Measurements from ENCODE around the gene AK8.
"Not testable (repeated sequence)": the region's sequence is repeated elsewhere in the genome, so short reads cannot be mapped to it uniquely, and the experiment has no call there.

The AK8 gene

DNA sequence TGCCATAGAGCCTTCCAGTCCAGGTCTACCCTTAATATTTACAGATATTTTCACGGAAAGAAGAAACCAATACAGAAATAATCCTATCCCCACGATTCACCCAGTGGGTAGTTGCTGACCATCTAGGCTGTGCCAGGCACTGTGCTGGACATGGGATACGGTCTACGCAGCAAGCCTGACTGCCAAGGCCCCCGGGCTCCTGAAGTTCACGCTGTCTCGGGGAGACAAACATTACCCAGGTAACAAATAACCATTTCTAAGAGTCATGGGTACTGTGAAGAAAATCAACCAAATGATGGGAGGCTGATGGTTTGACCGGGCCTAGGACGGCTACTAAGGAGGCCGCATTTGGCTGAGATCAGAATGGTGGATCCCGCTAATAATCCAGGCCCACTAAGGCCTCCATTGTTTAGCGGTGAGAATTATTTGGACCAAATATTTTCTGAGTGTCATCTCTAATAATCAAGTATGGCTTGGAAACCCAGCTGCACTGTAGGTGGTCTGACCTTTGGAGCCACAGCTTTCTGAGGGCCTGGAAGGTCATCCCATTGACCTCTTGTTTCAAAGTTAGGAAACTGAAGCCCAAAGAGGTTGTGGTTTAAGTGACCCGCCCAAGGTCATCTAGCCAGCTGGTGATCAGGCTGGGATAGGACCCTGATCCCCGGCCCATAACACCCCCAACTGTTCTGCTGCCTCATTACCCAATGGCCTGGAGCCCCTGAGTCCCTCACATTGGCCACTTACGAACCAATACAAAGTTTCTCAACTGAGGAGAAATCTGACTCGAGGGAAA lies 82.4 kb downstream of the AK8 start:
- no peak for DNase-seq

DNA sequence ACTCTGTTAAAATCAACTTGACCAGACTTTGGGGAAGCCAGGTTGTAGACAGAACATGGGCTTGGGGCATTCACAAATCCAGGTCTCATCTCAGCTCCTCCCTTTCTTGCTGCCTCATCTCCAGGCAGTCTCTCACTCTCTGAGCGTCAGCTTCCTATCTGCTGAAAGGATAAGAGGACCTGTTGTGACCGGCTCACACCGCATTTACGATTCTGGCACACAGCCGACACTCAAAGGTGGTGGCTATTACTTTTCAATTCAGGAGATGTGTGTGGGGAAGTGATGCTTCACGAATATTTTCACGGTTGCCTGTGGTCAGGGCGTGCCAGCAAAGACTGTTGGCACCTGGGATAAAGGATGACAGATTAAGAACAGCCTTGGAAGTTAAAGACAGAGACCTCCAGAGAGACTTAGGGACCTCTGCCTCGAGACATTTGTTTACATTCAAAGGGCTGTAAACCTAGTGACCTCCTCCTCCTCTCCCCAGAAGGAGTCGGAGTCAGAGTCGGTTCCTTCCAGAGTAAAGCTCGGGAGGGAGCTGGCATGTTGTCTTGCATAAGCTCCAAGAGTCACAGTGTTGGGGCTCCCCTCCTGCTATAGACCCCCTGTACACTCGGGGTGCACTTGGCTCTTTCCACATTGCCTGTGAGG lies 83.2 kb downstream of the AK8 start:
- no peak for DNase-seq

DNA sequence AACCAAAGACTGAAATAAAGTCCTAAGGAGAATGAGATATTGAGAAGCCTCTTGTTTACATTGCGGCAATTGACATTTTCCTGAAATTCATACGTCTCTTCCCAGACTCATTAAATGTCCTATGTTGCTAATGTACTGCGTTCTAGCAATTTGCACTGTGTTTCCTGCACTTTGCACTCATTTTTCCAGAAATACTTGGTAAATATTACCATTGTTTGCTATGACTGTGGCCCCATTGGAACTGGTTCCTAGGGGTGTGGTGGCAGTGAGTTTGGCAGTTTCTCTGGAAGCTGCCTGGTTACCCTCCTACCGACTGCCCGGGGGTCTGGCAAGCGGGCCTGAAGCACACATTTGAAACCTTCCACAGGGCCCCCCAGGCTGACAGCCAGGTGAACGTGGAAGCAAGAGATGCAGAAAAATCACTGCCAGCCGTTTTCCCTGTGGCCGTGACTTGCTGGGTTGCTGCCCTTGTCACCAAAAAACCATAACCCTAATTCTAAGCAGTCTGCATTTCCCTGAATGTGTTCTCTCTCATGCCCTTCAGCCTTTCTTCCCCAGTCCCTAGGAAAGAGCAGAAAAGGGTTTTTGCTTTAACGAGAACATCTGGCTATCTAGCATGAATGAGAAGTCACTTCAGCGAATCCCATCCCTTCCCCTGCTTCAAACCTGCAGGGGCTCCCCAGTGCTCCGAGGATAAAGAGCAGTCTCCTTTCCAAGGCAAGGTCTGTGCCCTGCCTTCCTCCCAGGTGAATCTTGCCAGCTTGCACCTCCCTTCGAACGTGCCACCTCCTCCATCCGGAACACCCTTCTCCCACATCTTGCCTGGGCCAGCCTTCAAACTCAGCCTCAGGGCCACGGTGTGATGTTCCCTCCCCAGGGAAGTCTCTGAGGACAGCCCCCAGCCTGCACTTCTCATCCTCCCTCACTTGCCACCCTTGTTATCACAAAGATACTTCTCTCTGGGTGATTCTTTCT lies 84.2 kb downstream of the AK8 start:
- DNase-seq: no peak

DNA sequence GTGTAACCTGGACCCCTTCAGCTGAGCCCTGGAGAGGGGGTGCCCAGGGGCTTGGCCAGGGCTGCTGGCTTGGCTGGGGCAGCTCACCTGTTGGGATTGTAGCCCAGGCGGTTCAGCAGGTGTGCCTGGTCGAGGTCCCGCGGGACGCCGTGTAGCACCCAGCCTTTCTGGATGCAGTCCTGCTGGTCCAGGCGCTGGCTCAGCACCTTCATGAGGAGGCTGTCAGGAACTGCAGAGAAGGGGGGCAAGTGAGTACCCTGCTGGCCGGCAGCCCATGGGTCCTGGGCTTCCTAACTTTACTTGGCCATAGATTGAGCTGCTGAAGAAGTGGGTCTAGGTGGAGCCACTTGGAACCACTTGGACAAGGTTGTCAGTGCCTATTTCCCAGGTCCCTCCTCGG lies 85.5 kb downstream of the AK8 start:
- DNase-seq: no peak

DNA sequence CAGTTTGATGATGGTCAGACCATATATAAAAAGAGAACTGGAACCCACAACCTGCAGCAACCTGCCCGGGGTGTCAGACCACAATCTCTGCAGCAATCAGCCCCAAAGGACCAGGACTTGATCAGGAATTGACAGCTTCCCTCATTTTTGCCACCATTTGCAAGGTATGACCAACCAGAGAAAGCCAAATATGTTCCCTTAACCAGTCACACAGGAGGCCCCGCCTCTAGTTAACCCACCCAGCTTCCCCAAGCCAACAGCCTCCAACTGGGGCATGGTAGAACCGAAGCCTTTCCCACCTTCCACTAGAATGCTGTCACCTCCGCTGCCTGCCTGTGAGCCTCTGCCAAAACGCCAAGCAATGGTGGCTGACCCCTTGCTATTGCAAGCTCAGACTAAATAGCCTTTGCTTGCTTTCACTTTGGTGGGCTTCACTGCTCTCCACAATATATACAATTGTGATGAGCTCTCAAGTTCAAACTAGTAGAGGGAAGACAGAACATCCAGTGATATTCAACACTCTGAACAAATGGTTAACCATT lies 86.3 kb downstream of the AK8 start:
- no peak for DNase-seq

DNA sequence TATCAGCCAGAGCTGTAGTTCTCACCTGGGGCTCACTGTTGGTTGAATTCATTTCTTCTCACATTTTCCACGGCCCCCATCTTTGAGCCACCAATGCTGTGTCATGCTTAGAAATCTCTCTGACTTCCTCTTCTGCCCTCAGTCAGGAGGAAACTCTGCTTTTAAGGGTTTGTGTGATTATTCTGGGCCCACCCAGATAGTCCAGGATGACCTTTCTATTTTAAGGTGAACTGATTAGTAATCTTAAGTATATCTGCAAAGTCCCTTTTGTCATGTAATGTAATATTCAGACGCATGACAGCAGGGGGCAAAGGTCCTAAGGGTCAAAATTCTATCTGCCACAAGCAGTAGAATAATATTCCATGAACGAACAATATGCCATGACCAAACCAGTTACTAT lies 88.4 kb downstream of the AK8 start:
- DNase-seq: no peak

DNA sequence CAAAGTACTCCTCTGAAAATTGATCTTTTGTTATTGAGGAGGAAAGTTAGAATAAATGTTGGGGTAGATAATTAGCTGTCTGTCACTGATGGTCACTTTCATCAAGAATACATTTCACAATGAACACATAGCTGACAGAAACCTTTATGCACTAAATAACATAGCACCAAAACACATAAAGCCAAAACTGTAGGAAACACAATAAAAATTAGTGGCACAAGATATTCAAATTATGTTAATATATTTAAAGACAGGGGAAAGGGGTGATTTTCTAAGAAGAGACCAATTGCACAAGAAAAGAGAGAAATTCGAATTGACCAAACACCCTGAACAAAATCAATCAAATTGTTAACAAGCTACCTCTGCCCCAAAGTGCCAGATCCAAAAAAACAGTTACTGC lies 89.7 kb downstream of the AK8 start:
- no peak for DNase-seq

DNA sequence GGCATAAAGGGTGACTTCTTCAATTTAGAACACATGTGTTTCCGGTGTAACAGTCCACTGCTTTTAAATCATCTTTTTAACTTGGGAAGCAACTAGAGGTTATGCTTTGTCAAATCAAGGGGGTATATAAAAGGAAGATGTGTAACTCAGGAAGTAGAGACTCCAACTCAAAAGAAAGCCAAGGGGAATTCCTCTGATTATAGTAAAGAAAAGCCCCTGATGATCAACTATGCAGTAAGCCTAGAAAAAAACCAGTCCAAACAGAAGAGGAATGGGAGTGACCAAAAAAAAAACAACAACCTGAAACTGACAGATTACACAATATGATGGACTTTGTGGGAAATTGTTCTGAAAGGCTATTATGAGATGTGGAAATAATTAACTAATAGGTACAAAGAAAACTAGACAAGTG lies 90.3 kb downstream of the AK8 start:
- DNase-seq: no peak

DNA sequence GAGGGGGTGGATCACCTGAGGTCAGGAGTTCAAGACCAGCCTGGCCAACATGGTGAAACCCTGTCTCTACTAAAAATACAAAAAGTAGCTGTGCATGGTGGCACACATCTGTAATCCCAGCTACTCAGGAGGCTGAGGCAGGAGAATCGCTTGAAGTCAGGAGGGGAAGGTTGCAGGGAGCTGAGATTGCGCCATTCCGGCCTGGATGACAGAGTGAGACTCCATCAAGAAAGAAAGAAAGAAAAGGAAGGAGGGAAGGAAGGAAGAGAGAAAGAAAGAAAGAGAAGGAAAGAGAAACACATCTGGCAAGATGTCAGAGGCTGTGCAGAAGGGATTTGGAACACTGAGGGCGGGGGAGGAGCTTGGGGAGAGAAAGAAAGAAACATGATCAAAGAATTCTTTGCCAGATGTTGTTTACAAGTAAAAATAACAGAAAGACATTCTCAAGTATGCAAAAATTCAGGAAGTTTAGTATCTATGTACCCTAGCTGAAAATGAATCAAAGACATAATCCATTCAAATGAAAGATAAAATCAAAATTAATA lies 93.7 kb downstream of the AK8 start:
- DNase-seq: no peak

DNA sequence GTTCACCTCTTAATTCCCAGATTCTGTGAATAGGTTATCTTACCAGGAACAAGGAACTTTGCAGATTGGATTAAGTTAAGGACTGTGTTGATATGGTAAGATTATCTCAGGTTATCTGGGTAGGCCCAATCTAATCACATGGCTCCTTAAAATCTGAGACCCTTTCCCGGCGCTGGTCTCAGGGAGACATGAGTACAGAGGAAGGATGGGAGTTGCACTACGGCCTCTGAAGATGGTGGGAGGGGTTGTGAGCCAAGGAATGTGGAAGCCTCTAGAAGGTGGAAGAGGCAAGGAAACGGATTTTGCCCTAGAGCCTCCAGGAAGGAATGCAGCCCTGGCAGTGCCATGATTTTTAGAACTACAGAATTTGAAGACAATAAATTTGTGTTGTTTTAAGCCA lies 95.1 kb downstream of the AK8 start:
- DNase-seq: no peak

DNA sequence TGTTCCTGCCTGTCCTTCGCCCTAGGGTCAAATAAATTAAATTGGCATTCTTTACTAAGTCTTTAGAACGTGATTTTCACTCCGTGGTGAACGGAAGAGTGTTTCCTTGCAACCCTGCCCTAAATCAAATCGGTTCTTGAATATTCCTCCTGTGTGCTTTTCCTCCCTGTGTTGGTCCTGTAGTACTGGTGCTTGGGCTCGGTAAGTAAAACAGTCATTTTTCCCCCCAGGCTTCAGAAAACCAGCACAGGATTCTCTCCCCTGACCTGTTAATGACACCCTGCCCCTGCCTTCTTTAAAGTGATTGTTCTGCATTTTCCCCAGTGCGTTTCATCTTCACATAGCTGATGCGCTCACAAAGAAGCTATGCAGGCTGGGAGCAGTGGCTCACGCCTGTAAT lies 96.0 kb downstream of the AK8 start:
- no peak for DNase-seq

DNA sequence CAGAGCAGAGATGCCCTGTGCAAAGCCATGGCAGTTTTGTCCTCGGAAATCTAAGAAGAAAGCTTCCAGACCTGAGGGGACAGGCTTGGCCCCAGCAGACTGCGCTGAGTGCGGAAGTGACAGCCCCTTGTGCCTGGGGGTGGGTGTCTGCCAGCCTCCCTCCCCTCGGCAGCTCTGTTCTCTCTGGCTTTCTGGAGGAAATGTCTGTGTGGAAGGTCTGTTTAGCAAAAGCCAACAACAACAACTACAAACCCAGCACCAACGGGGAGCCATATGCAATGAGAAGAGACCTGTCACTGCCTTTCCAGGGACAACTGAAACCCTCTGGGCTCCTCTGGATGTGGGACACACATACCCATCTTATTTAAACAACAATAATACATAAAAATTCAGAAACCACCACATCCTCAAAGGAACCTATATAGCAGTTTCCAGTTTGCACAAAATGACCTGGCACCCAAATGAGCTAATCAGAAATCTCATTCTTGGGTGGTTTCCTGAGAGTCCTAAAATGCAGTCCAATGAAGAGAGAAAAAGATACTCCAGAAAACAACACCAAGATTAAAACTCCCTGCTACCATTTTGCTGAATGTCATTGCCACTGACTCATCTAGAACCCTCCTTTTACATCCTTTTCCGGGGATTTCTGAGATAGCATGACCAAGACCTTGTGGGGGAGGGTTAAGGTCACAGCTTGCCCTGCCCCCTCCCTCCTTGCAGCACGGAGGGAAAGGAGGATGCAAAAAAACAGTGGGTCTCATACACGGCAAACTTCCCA lies 97.7 kb downstream of the AK8 start:
- DNase-seq: no peak

DNA sequence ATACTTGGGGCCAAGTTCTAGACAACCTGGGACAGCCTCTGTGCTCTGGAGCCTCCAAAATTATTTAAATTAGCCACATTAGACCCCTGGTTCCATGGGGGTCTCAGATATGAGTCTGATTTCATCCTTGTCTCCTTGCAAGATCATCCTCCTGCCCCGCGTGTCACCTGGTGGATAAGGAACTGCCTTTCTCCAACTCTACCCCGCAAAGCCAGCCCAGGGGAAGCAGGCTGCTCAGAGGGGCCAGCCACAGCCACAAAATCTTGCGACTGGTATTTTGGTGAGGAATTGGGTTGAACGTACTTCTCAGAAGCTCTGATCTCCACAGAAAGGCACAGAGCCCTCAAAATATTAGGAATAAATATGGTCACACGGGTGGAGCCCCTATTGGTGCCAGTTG lies 101.2 kb downstream of the AK8 start:
- no peak for DNase-seq

DNA sequence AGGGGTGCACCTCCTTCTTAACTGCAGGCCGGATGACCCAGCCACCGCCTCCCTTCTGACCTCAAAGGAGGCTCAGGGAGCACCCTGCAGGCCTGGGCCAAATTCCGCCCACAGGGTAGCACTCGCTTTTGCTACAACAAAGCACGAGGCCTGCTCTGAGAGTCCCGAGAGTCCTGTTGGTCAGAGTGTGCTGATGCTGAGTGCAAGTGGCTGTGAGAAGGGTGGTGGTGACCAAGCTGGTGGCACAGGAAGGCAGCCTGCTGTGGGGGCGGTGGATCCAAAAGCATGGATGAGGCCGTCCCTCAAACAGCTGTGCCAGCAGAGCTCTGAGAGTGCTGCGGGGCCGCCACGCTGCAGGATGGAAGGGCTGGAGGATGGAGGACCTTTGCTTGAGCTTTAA lies 101.8 kb downstream of the AK8 start:
- DNase-seq: no peak

DNA sequence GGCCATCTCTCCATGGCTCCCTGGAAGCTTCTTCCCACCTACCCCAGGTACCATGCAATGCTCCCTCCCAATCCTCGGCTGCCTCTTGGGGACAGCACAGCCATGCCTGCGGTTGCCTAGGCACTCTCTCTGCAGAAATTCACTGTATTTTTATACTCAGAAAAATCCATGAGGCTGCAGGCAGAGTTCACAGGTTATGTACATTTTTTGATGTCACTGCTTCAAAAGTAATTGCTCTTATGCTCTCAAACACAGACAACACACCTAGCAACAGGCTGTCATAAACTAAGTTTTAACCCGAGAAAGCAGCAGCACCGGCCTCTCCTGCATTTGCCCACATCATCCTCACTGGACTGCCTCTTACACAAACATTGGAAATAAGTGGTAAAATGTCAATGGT lies 102.4 kb downstream of the AK8 start:
- DNase-seq: no peak

DNA sequence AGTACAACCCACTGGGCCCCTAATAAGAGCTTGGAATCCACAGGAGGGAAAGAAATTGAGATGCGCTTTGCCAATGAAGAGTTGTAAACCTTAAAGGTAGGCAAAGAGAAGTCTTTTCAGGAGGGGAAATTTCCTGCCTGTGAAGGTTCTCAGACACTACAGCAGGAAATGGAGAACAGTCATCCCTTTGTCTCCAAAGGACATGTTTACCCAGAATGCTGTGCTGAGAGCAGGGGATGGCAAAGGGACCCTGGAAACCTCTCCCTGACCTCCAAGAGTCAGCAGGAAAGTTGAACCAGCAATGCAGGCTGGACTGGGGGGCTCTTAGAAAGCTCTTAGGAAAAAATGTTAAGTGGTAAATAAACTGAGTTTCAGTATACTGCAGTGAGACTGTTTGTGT lies 103.2 kb downstream of the AK8 start:
- no peak for DNase-seq

DNA sequence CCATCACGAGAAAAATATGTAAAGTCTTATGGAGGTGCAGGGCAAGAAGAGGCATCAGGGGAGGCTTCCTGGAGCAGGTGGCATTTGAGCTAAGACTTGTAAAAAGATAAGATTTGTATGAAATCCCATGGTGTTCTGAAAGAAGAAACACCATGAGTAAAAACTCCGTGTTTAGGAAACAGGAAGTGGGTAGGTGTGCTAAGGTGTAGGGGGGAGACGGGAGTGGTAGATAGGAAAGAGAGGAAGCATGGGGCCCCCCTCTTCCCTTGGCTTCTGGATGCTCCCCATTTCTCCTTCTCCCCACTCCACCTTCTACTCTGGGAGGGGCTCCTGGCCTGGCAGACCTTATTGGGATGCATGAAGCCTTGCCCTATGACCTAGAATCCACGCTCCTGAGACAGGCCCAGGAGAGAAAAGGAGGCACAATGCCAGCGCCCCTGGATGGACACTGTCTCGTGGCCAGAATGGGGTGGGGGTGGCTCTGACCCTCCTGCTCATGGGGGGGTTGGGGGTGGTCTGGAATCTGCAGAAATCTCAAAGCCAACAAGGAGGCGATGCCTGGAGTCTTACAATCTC lies 104.2 kb downstream of the AK8 start:
- DNase-seq: no peak

DNA sequence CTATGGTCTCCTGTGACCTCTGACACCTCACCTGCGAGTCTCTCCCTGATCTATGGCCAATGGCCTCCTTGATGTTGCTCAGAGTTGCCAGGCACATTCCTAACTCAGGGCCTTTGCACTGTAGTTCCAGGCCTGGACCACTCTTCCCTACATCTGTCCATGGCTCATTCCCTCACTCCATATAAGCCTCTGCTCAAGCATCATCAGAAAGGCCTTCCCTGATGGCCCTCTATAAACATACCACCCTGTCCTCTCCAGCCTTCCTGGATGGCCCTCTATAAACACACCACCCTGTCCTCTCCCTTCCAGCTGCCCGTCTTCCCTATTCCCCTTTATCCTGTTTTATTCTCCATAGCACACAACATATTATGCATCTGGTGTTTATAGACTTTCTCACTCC lies 105.0 kb downstream of the AK8 start:
- DNase-seq: no peak

DNA sequence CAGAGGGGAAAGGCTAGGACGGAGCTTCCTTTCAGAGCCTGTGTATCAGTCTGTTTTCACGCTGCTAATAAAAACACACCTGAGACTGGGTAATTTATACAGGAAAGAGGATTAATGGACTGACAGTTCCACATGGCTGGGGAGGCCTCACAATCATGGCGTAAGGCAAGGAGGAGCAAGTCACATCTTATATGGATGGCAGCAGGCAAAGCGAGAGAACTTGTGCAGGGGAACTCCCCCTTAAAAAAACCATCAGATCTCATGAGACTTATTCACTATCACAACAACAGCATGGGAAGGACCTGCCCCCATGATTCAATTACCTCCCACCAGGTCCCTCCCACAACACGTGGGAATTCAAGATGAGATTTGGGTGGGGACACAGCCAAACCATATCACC lies 106.3 kb downstream of the AK8 start:
- DNase-seq: not testable (repeated sequence)

DNA sequence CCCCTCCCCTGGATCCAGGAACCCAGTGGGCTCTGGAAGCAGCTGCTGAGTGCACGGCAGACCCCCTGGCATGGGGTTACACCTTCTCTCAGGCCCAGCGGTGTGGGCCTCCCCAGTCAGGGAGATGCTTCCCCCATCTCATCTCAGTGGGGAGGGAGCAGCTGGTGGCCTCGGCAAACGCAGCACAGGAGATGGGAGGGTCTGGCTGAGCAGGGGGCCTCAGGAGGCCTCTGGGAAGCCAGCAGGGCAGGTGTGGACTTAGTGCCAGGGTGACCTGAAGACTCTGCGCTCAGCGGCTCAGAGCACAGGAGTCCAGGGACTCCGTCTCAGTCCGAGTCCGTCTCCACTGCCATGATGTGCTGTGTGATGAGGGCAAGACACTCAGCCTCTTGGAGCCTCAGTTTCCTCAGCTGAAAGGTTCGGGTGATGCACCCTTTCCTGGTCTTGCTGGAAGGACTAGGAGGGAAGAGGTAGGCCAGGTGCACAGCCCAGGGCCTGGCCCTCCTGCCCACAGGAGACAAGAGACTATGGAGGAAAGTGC lies 107.2 kb downstream of the AK8 start:
- DNase-seq: no peak
